ENCODE measurements around the gene AURKAIP1.

DNA sequence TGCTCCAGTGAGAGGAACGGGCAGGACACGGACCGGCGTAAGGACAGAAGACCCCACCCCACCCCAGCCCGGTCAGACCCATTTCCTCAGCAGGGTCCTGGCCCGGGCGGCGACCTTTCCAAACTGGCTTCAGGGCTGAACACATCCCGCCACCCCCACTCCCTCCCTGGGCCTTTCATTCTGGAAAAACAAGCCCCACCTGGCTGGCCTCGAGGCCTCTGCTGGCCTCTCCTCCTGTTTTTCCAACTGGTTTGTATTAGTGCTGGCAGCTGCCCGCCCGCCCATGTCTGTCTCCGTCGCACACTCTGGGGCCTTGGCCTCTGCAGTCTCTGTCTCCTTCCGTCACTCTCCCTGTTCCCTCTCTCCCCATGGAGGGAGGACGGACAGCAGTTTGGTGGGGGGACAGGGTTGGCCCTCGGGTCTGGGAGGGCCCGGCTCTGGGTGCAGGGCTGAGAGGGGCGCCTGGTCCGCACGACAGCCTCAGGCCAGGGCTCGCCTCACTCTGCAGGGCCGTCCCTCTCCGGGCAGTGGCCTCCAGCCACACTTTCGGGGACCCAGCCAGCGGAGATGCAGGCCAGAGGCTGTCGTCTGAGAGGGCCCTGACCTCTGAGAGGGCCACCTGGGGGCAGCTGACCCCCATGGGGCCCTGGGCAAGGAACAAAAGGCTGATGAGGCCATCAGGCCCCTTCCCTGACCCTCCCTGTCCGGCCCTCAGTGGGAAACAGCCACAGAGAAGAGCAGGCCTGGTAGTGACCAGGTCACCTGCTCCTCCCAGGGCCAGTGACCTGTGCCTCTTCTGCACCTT is 15.1 kb downstream of the AURKAIP1 start:
- TF ChIP-seq MXI1 (IDR thresholded peaks at IDR 0.05; ENCODE audit: low read depth, low read length) (no peak), NRF1 (IDR thresholded peaks at IDR 0.05; ENCODE audit: low read depth, low read length) (no peak), TEAD4 (IDR thresholded peaks at IDR 0.05; ENCODE audit: borderline replicate concordance, insufficient read depth) (no peak), FOXJ3 (CRISPR knock-in tag; IDR thresholded peaks at IDR 0.05) (no peak), POLR2AphosphoS5 (IDR thresholded peaks at IDR 0.05; ENCODE audit: low read depth, low read length) (0 out of 2 replicates have a peak, but pooled peaks have one; percentile 25), ELF1 (IDR thresholded peaks at IDR 0.05) (no peak), FOSL2 (IDR thresholded peaks at IDR 0.05; ENCODE audit: borderline replicate concordance, low read depth) (no peak), TAF1 (IDR thresholded peaks at IDR 0.05; ENCODE audit: borderline replicate concordance, low read depth, low read length) (no peak), RCOR1 (IDR thresholded peaks at IDR 0.05; ENCODE audit: low read length) (no peak), SIN3A (IDR thresholded peaks at IDR 0.05; ENCODE audit: borderline replicate concordance, low read depth, low read length) (no peak), JUND (IDR thresholded peaks at IDR 0.05) (no peak)
- TF ChIP-seq, protein P1, sequence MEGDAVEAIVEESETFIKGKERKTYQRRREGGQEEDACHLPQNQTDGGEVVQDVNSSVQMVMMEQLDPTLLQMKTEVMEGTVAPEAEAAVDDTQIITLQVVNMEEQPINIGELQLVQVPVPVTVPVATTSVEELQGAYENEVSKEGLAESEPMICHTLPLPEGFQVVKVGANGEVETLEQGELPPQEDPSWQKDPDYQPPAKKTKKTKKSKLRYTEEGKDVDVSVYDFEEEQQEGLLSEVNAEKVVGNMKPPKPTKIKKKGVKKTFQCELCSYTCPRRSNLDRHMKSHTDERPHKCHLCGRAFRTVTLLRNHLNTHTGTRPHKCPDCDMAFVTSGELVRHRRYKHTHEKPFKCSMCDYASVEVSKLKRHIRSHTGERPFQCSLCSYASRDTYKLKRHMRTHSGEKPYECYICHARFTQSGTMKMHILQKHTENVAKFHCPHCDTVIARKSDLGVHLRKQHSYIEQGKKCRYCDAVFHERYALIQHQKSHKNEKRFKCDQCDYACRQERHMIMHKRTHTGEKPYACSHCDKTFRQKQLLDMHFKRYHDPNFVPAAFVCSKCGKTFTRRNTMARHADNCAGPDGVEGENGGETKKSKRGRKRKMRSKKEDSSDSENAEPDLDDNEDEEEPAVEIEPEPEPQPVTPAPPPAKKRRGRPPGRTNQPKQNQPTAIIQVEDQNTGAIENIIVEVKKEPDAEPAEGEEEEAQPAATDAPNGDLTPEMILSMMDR (IDR thresholded peaks at IDR 0.05) = no peak
